Fibroblast of lung (primary cell): ENCODE results near the gene KREMEN1.

Source experiments
- CTCF ChIP-seq, 2 donors: IDR thresholded peaks in 1 of 2; conservative IDR thresholded peaks in 1 of 2; 1 replicate in 1 of 2; 2 replicates in 1 of 2; pipeline ENCODE4 v1.5.1; 2011 to 2012; ENCODE audit warnings: low read length in 2 of 2, control low read depth in 1 of 2, inconsistent platforms in 1 of 2, low read depth in 1 of 2, mild to moderate bottlenecking in 1 of 2
- EZH2 ChIP-seq: IDR thresholded peaks from 2 replicates; pipeline ENCODE4 v1.5.1; 2012; ENCODE audit warnings: low read length, control low read depth, mild to moderate bottlenecking; ENCODE audit errors: missing control alignments

GRCh38 chr22:29133603-29134133 is 60.8 kb downstream of the KREMEN1 start:
- TF ChIP-seq CTCF (conservative IDR thresholded peaks at IDR 0.05 in 1 of 2, IDR thresholded peaks at IDR 0.05 in 1 of 2; ENCODE audit: low read depth in 1 of 2, low read length in 2 of 2) (no peak), EZH2 (no peak)
